Measurements from ENCODE around the gene SLC25A36.

DNA sequence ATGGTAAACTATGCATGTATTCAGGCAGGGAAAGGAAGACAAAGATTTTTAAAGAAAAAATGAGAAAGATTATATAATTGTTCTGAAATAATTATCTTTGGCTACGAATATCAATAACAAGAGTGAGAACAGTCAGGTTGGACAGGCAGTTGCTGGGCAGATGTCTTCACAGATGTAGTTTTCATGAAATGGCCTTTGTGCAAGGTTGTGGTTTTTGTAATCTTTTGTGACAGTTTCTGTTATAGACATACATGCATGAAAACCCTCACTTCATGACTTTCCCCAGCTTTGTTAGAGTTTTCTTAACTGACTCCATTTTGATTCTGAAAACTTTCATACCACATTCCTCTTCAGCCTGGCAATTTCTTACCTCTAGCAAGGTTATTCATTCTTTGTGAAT lies 34.9 kb upstream of the SLC25A36 start:
- TF ChIP-seq, protein P1, sequence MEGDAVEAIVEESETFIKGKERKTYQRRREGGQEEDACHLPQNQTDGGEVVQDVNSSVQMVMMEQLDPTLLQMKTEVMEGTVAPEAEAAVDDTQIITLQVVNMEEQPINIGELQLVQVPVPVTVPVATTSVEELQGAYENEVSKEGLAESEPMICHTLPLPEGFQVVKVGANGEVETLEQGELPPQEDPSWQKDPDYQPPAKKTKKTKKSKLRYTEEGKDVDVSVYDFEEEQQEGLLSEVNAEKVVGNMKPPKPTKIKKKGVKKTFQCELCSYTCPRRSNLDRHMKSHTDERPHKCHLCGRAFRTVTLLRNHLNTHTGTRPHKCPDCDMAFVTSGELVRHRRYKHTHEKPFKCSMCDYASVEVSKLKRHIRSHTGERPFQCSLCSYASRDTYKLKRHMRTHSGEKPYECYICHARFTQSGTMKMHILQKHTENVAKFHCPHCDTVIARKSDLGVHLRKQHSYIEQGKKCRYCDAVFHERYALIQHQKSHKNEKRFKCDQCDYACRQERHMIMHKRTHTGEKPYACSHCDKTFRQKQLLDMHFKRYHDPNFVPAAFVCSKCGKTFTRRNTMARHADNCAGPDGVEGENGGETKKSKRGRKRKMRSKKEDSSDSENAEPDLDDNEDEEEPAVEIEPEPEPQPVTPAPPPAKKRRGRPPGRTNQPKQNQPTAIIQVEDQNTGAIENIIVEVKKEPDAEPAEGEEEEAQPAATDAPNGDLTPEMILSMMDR (IDR thresholded peaks at IDR 0.05), result no peak
- TF ChIP-seq EZH2 (IDR thresholded peaks at IDR 0.05; ENCODE audit: borderline replicate concordance, insufficient read depth, low read depth, low read length, poor library complexity, severe bottlenecking), result no peak

All from B cell (primary cell).